HG03159 (cell line): ENCODE data around the gene ZBTB20.
"Not testable (repeated sequence)": the region's sequence is repeated elsewhere in the genome, so short reads cannot be mapped to it uniquely, and the experiment has no call there.

ENCODE experiments used
- ATAC-seq: cut with Tn5 transposase; IDR thresholded peaks from one replicate; pipeline ENCODE4 v1.9.1; 2021; ENCODE audit warnings: mild to moderate bottlenecking, moderate library complexity; ENCODE audit not compliant: unreplicated experiment

ZBTB20 gene

DNA sequence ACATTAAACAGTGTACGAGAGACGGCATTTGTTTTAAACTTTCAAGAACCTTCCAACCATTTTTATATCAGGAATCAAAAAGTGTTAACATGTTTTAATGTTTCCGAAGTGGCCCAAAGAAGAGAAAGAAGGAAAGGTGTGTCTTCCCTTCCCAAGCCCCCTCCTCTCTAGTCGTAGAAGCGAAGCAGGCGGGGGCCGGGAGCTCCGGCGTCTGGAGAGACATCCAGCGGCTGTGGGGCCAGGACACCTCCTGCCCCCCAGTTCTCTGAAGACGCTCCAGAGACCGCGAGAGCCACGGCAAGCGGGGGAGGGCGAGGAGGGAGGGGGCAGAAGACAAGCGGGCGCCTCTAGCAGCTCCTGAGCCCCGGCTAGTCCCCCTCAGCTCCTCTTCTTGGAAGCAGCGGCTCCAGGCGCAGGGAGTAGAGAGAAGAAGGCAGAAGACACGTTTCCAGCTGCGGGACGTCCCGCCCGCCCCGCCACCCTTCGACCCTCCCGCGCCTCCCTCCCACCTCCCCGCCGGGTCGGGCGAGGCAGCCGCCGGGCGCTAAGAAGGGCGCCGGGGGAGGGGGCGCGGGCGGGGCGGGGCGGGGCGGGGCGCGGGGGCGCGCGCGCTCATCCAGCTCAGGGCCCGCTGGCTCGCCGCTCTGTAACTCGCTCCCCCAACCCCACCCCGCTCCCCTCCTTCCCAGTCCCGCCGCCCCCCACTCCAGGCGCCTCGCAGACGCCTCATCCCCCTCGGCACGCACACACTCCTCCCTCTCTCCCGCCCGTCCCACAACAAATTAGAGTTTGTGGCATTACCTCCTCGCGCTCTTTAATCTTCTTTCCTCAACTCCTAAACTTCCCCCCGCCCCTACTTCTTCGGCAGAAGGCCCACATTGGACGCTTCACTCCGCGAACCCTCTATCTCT is at the start of gene ZBTB20:
Gene ZBTB20 (minus strand): TSS at position 871 of the 911 bp plus-strand sequence.
- peak; percentile 27 for ATAC-seq

DNA sequence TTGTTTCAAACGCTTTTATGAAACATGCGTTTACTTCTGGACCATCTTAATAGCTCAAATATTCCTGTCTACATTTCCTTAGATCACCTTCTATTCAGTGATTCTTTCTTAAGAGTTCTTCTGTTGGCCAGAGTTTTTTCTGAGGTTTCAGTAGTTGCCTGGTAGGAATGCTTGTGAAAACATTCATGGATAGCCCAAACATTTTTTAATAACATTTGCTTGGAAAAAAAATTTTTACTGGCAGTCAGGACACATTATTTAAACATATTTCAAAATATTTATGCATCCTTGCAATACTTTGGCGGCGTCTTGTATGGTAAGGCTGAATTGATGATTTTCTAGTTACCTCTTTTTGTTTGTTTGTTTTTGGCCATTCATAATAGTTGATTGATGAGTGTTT is 47.4 kb upstream of the ZBTB20 start:
- ATAC-seq = no peak

DNA sequence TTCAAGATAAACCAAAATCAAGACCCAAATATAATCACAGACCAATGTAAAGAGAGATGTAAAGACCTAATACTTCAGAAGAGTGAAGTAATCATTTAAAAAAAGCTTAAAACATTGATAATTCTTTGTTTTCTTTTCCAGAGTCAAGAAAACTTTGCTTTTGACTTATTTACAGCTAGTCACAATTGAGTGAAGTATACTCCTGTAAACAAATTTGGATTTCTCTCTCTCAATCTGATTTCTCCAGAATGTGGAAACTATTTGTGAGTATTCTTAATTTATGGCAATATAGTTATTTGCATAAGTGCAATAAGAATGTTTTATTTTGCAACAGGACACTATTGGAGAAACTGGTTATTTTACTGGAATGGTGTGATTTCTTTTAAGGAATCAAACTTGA is 43.7 kb upstream of the ZBTB20 start:
- no peak for ATAC-seq

DNA sequence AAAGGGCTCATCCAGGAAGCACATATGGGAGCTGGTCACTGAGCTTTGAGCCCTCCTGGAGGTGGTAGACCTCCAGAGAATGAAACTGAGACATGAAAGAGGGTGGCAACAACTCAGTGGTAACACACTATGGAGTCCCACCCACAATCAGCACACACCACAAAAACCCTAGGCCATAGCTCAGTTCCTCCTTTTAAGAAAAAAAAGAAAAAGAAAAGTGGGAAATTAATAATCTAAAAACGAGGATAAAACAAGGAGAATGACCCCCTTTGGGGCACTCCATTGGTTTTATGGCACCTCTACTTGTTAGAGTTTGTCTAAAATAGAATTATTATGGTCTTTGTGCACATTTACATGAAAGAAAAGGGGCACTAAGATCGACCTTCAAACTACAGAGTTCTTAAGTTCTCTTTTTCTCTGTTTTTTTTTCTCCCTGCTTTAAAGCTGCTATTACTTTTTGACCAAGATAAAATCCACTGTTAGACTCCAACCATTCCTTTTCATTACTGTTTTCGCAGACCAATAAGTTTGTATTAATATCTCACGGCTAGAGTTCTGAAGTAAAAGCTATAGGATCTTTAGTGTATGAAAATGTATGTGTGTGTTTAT is 40.2 kb upstream of the ZBTB20 start:
- peak; percentile 100 for ATAC-seq

DNA sequence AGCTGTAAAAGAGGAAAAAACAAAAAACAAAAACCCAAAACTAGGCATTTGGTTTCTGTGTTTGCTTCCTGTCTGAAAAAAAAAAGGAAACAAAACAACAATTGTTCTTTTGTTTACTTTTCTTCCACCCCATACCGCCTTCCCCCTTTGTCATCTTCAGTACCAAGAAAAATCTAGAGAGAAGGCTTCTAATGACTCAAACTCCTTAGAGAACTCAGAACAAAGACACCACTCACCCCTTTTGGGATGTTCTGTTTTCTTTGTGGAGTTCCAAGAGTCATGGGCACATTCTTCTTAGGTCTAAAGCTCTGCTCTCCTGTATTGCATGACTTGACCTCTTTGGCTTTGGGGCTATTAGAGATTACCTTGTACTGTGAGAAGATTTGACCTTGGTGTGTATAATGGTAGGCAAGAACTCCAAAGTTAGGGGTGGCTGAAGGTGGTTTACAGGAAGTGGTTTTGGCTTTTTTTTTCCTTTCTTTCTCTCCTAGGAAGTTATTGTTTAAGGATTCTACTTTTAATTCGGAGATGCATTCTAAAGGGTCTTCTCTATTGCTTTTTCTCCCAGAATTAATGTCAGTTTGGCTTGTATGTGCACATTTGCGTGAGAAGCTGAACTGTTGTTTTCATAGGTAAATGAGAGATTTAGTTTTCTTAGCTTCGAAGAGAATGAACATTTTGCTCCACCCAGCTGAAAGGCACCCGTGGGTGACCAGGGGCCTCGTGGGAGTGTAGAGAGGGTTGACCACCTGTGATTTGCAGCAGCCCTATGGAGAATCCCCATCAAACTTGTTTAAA is 39.5 kb upstream of the ZBTB20 start:
- peak; percentile 26 for ATAC-seq

DNA sequence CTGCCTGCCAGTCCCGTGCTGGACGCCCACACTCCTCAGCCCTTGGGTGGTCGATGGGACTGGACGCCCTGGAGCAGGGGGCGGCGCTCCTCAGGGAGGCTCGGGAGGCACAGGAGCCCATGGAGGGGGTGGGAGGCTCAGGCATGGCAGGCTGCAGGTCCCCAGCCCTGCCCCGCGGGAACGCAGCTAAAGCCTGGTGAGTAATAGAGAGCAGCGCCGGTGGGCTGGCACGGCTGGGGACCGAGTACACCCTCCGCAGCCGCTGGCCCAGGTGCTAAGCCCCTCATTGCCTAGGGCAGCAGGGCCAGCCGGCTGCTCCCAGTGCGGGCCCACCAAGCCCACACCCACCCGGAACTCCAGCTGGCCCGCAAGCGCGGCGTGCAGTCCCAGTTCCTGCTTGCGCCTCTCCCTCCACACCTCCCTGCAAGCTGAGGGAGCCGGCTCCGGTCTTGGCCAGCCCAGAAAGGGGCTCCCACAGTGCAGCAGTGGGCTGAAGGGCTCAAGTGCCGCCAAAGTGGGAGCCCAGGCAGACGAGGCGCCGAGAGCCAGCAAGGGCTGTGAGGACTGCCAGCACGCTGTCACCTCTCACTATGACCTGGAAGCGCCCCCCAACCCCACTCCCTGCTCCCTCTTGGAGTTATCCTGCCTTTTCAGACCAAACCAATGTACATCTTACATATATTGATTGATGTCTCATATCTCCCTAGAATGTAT is 37.9 kb upstream of the ZBTB20 start:
- not testable (repeated sequence) for ATAC-seq

DNA sequence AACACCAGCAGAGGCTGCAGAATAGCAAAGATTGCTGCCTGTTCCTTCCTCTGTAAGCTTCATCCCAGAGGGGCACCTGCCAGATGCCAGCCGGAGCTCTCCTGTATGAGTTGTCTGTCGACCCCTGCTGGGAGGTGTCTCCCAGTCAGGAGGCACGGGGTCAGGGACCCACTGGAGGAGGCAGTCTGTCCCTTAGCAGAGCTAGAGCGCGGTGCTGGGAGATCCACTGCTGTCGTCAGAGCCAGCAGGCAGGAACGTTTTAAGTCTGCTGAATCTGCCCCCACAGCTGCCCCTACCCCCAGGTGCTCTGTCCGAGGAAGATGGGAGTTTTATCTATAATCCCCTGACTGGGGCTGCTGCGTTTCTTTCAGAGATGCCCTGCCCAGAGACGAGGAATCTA is 31.8 kb upstream of the ZBTB20 start:
- not testable (repeated sequence) for ATAC-seq

DNA sequence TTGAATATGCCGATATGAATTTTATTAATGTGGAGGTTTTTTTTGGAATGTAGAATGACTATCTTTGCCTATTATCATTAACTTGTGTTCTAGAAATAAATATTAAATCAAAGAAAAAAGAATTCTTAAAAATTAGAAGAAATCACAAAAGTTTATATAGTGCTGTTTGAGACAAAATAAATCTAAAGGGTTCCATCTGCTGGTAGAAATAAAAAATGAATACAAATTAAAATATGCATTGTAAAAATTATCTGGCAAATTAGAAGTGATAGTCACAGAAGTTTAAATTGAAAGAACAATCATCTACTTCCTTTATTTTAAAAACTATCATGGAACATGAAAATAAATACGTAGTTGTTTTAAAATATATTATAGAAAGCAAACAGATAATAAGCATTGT is 22.7 kb upstream of the ZBTB20 start:
- ATAC-seq = no peak

DNA sequence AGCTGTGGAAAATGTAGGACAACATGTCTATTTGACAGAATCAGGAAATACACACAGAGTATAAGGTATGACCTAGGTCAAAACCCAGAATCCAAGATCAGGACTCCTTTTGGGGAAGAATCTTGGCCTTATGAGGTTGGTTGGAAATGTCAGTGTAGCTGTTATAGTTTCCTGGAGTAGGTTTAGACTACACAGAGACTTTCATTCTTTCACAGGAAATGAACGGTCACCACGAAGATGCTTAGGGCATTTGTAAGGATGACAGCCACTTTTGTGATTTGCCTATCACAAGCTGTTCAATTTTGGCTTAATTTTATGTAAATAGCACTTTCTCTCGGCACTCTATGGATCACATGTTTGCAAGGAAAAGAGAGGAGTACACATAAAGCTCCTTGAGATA is 18.6 kb upstream of the ZBTB20 start:
- no peak for ATAC-seq

DNA sequence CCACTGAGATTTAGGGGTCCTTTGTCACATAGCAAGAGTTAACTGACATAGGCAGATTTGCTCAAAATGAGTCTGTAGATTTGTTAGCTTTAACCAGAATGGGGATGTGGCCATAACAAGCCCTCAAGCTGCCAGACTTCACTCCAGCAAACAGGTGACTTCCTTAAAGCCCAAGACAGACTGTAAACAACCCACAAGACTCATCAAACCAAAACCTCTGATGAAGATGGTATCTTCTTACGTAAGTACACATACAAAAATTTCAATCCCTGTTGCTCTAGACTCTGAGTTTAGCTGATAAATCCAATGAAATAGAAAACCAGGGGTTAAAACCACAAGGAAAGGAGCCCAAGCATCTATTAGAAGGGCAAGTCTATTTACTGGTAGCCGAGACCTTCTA is 18.2 kb upstream of the ZBTB20 start:
- no peak for ATAC-seq

DNA sequence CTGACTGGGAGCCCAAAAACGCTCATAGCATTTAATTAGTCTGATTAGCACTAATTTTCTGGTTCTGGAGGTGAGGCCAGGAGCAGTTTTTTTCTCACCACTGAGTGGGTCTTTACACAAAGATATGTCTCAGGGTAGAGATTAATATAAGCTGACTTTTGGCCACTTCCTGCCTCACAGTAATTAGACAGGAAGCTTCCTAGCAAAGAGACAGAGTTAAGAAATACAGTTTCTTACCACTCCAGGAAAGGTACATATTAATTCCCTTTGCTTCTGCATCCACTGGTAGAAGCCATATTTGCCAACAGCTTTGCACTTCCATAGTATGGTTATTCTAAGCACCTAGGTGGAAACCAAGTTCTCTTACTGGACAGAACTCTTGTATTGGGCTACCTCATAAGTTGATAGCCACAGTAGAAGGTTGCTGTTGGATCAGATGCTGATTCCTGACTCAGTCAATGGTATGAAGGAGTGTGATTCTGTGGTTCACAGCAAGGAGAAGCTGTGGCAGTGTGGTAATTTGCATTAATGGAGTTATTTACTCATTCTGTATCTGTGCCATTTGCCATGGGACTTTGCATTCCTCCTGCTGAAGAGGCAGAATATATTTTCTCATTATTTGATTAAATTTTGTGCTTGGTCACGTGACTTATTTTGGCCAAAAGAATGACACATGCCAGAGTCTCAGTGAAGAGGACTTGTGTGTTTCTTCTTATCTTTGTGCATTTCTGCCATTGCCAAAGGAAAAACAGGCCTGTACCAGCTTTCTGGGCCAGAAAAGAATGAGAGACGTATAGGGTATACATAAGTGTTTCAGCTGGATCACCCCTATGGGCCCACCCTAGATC is 17.5 kb upstream of the ZBTB20 start:
- no peak for ATAC-seq

DNA sequence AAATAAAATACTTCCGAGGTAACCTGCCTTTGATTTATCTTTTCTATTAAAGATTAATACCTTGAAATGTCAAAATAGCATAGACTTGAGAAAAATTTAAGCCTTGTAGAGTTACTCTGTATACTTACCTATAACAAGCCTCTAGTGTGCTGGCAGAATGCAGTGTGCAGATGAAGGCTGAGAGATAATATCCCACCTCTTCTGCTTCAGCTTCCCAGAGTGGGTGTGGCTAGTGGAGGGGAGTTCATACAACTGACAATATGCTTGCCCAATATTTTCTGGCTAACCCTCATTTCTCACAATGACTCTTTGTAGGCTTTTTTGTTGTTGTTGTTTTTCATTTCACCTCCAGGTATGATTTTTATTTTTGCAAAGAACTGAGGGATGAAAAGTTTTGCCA is 15.7 kb upstream of the ZBTB20 start:
- no peak for ATAC-seq

DNA sequence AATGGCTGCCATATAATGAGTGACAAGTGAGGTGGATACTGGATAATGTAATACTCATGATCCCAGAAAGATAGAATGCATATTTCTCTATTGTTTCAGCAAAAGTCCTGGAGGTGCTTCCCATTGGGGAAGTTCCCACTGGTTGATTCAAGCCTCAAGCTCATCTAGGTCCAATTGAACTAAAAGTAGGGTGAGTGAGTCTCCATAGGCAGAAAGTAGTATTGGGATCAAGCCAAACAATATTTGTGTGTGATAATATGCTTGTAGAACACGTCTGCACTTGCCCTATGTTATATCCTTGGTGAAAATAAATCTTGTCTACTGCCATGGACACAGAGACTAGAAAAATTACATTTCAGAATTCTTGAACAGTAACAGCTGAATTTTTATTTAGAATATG is 14.8 kb upstream of the ZBTB20 start:
- ATAC-seq = no peak

DNA sequence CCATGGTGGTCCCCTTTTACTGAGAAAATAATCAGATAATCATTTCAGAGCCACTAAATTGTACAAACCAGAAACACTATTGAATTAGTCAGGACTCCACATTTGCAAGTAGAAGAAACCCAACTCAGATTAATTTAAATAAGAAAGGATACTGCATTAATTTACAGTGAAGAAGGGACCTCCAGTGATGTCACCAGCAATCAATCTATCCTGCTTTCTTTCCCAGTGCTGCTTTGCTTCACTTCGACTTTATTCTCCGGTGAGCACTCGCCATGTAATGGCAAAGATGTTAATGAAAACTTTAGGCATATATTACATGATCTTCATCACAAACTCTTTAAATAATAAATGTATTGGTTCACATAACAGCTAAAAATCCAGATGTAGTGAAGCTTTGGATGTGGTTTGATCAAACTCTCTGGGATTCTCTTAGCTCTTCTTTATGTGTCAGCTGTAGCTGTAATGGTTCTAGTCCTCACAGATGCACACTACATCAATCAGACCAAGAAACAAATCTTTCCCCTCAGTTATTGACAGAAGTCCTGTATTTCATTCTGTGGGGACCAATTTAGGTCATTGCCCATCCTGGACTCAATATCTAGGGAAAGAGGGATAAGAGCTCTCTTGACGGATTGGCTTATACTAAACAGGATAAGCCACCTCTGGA is 14.2 kb upstream of the ZBTB20 start:
- no peak for ATAC-seq

DNA sequence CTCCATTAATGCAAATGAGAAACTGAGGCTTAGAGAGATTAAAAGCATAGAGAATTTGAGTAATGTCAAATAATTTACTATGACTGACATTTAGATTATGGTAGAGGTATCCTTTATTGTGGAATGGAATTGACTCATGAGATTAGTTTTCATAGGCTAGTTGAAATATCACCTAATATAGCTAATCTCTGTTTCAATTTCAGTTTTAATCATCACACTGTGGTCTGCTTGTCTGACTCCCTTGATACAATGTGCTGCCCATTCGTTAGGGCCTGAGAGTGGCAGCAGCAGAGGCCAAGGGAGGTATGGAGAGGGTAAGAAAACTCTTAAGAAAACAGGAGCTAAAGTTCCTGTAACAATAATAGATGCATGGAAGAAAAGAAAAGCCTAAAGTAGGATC is 13.2 kb upstream of the ZBTB20 start:
- ATAC-seq = peak; percentile 99

DNA sequence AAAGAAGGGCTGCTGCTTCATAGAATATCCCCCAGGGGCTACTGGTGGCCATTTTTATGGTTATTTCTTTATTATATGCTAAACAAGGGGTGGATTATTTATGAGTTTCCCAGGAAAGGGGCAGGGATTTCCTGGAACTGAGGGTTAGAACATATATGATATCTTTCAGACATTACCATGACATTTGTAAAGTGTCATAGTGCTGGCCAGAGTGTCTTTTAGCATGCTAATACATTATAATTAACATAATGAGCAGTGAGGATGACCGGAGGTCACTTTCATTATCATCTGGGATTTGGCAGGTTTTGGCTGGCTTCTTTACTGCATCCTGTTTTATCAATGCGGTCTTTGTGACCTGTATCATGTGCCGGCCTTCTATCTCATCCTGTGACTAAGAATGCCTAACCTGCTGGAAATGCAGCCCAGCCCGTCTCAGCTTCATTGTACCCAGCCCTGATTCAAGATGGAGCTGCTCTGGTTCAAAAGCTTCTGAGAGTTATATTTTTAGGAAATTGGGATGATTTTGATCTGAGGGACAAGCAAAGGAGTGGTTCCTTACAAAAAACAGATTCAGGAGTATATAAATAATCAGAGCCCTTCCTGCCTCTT is 9.1 kb upstream of the ZBTB20 start:
- no peak for ATAC-seq

DNA sequence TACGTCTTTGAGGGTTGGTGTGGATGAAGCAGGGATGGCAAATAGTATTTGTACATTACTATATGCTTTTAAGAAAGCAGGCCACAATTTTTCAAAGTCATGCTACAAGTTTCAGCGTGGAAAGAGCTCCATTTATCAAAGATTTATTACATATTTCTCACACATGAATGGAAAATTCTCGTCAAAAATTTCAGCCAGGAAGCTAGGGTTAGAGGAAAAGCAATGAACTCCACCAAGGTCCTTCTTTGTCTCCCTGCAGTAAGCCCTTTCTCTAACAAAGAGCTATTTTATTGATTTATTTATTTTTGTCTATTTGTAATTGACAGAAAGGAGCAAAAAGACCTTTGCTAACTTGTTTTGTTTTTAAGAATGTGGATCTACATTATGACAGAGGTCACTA is 7.5 kb upstream of the ZBTB20 start:
- no peak for ATAC-seq

DNA sequence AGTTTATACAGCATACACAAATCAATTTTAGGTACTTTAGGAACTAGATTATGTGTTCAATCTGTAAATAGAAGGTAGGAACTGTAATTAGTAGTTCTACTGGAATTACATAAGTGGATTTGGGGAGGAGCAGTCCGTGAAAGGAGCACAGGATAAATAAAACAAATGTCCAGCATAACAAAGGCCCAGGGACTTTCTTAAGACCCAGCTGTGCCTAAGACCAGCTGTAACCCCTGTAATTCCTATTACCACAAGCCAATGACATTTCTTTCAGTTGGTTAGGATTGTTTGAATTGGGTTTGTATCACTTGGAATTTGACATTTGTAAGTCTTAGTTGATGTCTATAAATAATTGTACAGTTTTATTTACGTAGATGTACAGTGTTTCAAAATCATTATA is 4.8 kb upstream of the ZBTB20 start:
- ATAC-seq = no peak

DNA sequence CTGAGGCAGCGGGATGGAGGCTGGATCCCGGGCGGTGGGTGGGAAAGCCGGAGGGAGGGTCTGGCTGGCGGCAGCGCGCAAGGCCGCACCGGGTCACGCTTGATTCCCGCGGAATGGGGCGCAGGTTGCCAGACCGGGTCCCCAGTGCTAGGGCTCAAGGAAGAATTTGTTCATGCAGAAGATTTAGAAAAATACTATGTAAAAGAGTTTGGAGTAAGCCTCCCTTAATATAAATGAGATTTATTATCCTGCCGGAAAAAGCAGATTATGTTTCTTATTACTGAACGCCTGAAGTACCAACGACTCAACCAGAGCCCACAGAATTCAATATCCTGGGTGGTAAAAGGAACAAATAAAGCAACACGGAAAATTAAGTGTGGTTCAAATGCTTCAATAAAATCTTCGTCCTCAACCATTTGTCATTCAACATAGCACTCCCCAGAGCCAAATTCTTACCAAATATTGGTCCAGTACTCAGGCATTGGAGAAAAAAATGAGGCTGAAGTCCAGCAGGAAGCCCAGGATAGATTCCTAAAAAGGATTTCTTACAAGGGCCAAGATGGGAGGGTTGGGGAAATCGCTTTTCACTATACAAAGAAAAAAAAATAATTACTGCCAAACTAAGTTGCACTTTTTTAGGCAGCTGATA is 1.2 kb upstream of the ZBTB20 start:
- no peak for ATAC-seq
